ENCODE data around the gene ZNF280B. TPM values are rescaled to one million over a fixed set of nuclear protein-coding genes. Genes with fewer than 3 reads are reported as not detected.

The ZNF280B gene
- total RNA-seq, 2 experiments from 2014 or later, result 2.6 TPM

- POLR2A ChIA-PET, result no interaction called here
- ATAC-seq (no peak), DNase-seq (no peak)
Measured at GRCh38 chr22:22440188-22440587, 68.4 kb downstream of the ZNF280B start.

More at GRCh38 chr22:22440188-22440587, 68.4 kb downstream of the ZNF280B start:
- no peaks in the 10 kb centered on the region for H3K36me3 Mint-ChIP-seq (ENCODE audit: low read depth)
- peaks cover 34% of the 10 kb centered on the region for H3K27me3 Mint-ChIP-seq (ENCODE audit: low read depth)
- no peaks in the 10 kb centered on the region for H3K9me3 Mint-ChIP-seq (ENCODE audit: insufficient read depth)
- CTCF ChIA-PET, result interaction anchor here (2.1 kb wide), 1 partner anchor 9 kb away, joined by 9 read pairs; no protein-coding TSS in a partner anchor
- no peak overlapping the region for H3K27ac Mint-ChIP-seq
- H3K4me1 Mint-ChIP-seq (ENCODE audit: low read depth), result no peaks in the 10 kb centered on the region
- no peak overlapping the region for H3K4me3 Mint-ChIP-seq

Other genes starting within 250 kb of the ZNF280B start
- not detected for gene ZNF280A, start 11.5 kb upstream of the ZNF280B start, total RNA-seq
- not detected for gene PRAME, start 50.5 kb upstream of the ZNF280B start, total RNA-seq
- not detected for gene GGTLC2, start 135.9 kb upstream of the ZNF280B start, total RNA-seq